Hepatocyte (in vitro differentiated cells): Measurements from ENCODE around the gene LENEP. TPM values are rescaled to one million over a fixed set of nuclear protein-coding genes. Genes with fewer than 3 reads are reported as not detected.

Experiments used
- DNase-seq: peaks from one replicate; pipeline ENCODE4 v3.0.0-alpha.2; 2016; ENCODE audit warnings: low spot score
- H2AFZ ChIP-seq: fragments of 200-600 bp; sonication (generic); 2 replicates; pipeline ENCODE4 v1.6.0; 2016; ENCODE audit warnings: antibody characterized with exemption, mild to moderate bottlenecking
- H3K27ac ChIP-seq: fragments of 200-600 bp; sonication (generic); 2 replicates; pipeline ENCODE4 v1.5.1; 2016; ENCODE audit warnings: mild to moderate bottlenecking
- H3K27me3 ChIP-seq: fragments of 200-600 bp; sonication (generic); 2 replicates; pipeline ENCODE4 v1.6.1; 2016
- H3K36me3 ChIP-seq: fragments of 200-600 bp; sonication (generic); replicated peaks from 2 replicates; pipeline ENCODE4 v1.5.1; 2016; ENCODE audit warnings: low read depth; ENCODE audit not compliant: insufficient read depth
- H3K4me1 ChIP-seq: fragments of 200-600 bp; sonication (generic); 2 replicates; pipeline ENCODE4 v1.5.1; 2016; ENCODE audit warnings: mild to moderate bottlenecking, moderate library complexity; ENCODE audit not compliant: insufficient read depth
- H3K4me2 ChIP-seq: fragments of 200-600 bp; sonication (generic); 2 replicates; pipeline ENCODE4 v1.6.0; 2016
- H3K4me3 ChIP-seq: fragments of 200-600 bp; sonication (generic); 2 replicates; pipeline ENCODE4 v1.5.1; 2016; ENCODE audit warnings: mild to moderate bottlenecking
- H3K79me2 ChIP-seq: fragments of 200-600 bp; sonication (generic); 2 replicates; pipeline ENCODE4 v1.6.0; 2017; ENCODE audit warnings: mild to moderate bottlenecking
- H3K9me2 ChIP-seq: fragments of 200-600 bp; sonication (generic); replicated peaks from 2 replicates; pipeline ENCODE4 v1.6.0; 2017; ENCODE audit warnings: mild to moderate bottlenecking; ENCODE audit not compliant: insufficient read depth
- H3K9me3 ChIP-seq: fragments of 200-600 bp; sonication (generic); 2 replicates; pipeline ENCODE4 v1.5.1; 2016; ENCODE audit warnings: low read depth, mild to moderate bottlenecking
- H4K20me1 ChIP-seq: fragments of 200-600 bp; sonication (generic); 2 replicates; pipeline ENCODE4 v1.6.0; 2016; ENCODE audit warnings: mild to moderate bottlenecking; ENCODE audit not compliant: insufficient read depth, poor library complexity, severe bottlenecking
- EZH2 ChIP-seq: fragments of 200-600 bp; sonication (generic); IDR thresholded peaks from 2 replicates; pipeline ENCODE4 v1.6.1; 2016; ENCODE audit warnings: antibody characterized with exemption, mild to moderate bottlenecking, borderline replicate concordance
- EZH2phosphoT487 ChIP-seq: fragments of 200-600 bp; sonication (generic); IDR thresholded peaks from one replicate; pipeline ENCODE4 v1.6.1; 2018; ENCODE audit warnings: antibody characterized with exemption, mild to moderate bottlenecking, low read depth, moderate library complexity; ENCODE audit not compliant: unreplicated experiment, severe bottlenecking
- WGBS: methylation state at CpG from one replicate; pipeline ENCODE4 v1.1.6; 2016; ENCODE audit warnings: low lambda C conversion rate; ENCODE audit errors: missing lambda C conversion rate; 5-methylcytosine and 5-hydroxymethylcytosine counted together
- polyA plus RNA-seq: library from polyadenylated mRNA; unstranded; fragments of >200 nt; fragmentation: Nextera tagmentation; extraction: Ambion mirVana; gene quantifications from 2 replicates; pipeline ENCODE4 v1.2.1, GENCODE V29; 2016
- total RNA-seq: library from RNA; depleted of rRNA; stranded (reverse); fragments of >200 nt; gene quantifications from 2 replicates; pipeline ENCODE4 v1.2.3, GENCODE V29; 2014
- TF ChIP-seq, protein P1 (sequence below): fragments of 200-600 bp; sonication (generic); IDR thresholded peaks from 2 replicates; pipeline ENCODE4 v1.5.1; 2016; ENCODE audit warnings: antibody characterized with exemption, mild to moderate bottlenecking; ENCODE audit not compliant: poor library complexity

The LENEP gene
- total and polyA plus RNA-seq, 2 experiments from 2014 or later, result not detected

DNA sequence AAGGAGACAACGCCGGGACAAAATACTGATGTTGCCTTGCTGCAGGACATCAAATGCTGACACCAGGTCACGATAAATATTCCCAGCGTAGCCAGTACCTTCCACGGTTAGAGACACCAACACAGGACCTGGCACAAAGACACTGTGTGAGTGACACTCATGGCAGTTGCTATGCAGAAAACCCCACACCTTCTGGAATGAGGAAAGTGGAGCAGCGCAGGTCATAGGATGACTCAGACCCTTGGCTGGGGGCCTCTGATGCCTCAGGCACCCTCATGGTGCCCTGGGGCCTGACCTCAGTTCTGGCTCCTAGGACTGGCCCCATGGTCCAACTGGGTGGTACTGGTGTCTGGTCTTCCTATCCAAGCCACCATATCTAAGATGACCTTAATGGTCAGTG lies 33.2 kb downstream of the LENEP start:
- H3K79me2 ChIP-seq, result no peaks in the 10 kb centered on the region
- H3K36me3 ChIP-seq, result no peaks in the 10 kb centered on the region
- no peaks in the 10 kb centered on the region for H3K27me3 ChIP-seq
- no peak for TF ChIP-seq EZH2phosphoT487
- TF ChIP-seq EZH2, result no peak
- TF ChIP-seq, protein P1, sequence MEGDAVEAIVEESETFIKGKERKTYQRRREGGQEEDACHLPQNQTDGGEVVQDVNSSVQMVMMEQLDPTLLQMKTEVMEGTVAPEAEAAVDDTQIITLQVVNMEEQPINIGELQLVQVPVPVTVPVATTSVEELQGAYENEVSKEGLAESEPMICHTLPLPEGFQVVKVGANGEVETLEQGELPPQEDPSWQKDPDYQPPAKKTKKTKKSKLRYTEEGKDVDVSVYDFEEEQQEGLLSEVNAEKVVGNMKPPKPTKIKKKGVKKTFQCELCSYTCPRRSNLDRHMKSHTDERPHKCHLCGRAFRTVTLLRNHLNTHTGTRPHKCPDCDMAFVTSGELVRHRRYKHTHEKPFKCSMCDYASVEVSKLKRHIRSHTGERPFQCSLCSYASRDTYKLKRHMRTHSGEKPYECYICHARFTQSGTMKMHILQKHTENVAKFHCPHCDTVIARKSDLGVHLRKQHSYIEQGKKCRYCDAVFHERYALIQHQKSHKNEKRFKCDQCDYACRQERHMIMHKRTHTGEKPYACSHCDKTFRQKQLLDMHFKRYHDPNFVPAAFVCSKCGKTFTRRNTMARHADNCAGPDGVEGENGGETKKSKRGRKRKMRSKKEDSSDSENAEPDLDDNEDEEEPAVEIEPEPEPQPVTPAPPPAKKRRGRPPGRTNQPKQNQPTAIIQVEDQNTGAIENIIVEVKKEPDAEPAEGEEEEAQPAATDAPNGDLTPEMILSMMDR, result no peak
- no peak overlapping the region for H3K27ac ChIP-seq
- 87% methylated on average over 6 of the region's 6 CpGs for WGBS
- H4K20me1 ChIP-seq, result no peaks in the 10 kb centered on the region
- no peak for DNase-seq
- H2AFZ ChIP-seq, result no peak overlapping the region
- H3K4me1 ChIP-seq, result no peaks in the 10 kb centered on the region
- no peak overlapping the region for H3K4me2 ChIP-seq
- H3K9me2 ChIP-seq, result no peaks in the 10 kb centered on the region
- H3K9me3 ChIP-seq, result no peaks in the 10 kb centered on the region
- H3K4me3 ChIP-seq, result no peak overlapping the region

DNA sequence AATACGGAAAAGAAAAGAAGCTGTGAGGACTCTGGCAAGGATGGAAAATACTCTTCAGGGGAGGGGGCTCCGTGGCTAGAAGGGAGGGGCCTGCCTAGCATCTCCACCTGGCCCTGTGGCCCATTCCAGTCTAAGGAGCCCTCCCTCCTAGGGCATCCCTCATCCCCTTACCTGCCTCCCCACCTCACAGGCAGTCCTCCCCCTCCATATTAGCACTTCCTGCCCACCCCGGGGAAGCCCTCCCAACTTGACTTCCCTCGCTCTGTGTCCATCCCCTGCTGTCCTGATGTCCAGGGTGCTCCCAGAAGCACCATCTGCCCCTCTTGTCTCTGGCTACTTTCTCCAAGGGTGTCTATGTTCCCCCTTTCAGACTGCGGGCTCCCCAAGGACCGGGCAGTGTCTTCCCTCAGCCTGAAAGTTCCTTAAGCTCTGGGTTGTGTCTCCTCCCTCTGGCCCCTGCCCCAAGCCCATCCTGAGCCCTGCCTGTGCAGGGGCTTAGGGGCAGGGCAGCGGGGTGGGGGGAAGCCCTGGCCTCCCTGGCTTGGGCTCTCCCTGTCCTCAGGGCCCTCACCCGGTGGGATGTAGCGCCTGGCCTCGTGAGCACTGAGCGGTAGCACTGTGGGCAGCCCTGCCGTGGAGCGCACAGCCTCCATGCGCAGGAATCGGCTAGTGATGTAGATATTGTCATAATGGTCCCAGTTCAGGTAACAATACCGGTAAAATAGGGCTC lies 36.3 kb downstream of the LENEP start:
- TF ChIP-seq, protein P1, result no peak
- no peak for TF ChIP-seq EZH2phosphoT487
- no peak for TF ChIP-seq EZH2
- no peaks in the 10 kb centered on the region for H3K9me3 ChIP-seq
- H3K27ac ChIP-seq, result no peak overlapping the region
- no peaks in the 10 kb centered on the region for H3K27me3 ChIP-seq
- no peaks in the 10 kb centered on the region for H3K9me2 ChIP-seq
- H2AFZ ChIP-seq, result no peak overlapping the region
- H3K4me2 ChIP-seq, result no peak overlapping the region
- H3K36me3 ChIP-seq, result no peaks in the 10 kb centered on the region
- H3K4me1 ChIP-seq, result no peaks in the 10 kb centered on the region
- 88% methylated on average over 15 of the region's 16 CpGs for WGBS
- H3K79me2 ChIP-seq, result no peaks in the 10 kb centered on the region
- DNase-seq, result no peak
- H4K20me1 ChIP-seq, result no peaks in the 10 kb centered on the region
- H3K4me3 ChIP-seq, result no peak overlapping the region

DNA sequence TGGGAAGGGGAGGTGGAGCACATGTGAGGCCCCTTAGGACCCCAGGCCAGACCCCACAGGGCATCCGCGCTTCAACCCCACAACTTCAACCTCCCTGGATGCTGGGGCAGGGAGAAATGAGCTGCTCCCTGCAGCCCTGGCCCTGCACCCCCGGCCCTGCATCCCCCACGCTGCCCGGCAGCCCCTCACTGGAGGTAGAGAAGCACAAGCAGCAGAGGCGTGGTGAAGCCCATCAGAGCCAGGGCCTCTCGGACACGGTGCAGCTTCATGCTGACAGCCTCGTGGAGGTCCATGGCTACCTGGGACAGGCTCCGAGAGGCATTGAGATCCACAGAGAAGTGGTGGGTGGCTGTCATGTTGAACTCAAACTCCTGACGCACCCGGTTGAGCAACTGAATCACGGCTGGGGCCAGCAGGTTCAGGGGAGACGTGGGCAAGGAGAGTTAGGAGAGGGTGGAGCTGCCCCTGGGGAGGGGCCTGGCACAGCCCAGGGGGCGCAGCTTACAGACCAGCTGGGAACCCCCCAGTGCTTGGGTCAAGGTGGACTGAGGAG lies 36.9 kb downstream of the LENEP start:
- Histone ChIP-seq H3K79me2 (no peaks in the 10 kb centered on the region), H3K4me3 (no peak overlapping the region), H4K20me1 (no peaks in the 10 kb centered on the region), H3K4me2 (no peak overlapping the region), H3K9me3 (no peaks in the 10 kb centered on the region), H3K27me3 (no peaks in the 10 kb centered on the region), H2AFZ (no peak overlapping the region), H3K36me3 (no peaks in the 10 kb centered on the region), H3K9me2 (no peaks in the 10 kb centered on the region), H3K4me1 (no peaks in the 10 kb centered on the region), H3K27ac (no peak overlapping the region)
- no peak for DNase-seq
- WGBS, result 92% methylated on average over 14 of the region's 15 CpGs
- no peak for TF ChIP-seq EZH2
- TF ChIP-seq EZH2phosphoT487, result no peak
- TF ChIP-seq, protein P1, result no peak
